B cell (primary cell): Measurements from ENCODE around the gene PRICKLE3. TPM values are rescaled to one million over a fixed set of nuclear protein-coding genes. Genes with fewer than 3 reads are reported as not detected.

Experiments
- ATAC-seq: fragments of 200-7000 bp; cut with Tn5 transposase; one replicate; pipeline ENCODE4 v1.10.0; 2021; ENCODE audit warnings: low read depth, mild to moderate bottlenecking, moderate number of reproducible peaks, moderate library complexity
- CTCF ChIA-PET: fragments of 350-600 bp; sonication (Branson Sonifier 250); formaldehyde crosslinking; loops from one replicate; lab custom pipeline; 2021; ENCODE audit warnings: antibody characterized with exemption, inconsistent platforms; lab: Charles Lee
- POLR2A ChIA-PET: fragments of 350-600 bp; sonication (Branson Sonifier 250); formaldehyde crosslinking; loops from one replicate; lab custom pipeline; 2021; ENCODE audit warnings: antibody characterized with exemption; lab: Charles Lee
- DNase-seq: peaks from one replicate; pipeline ENCODE4 v3.0.0; 2013
- H2AFZ ChIP-seq: 2 replicates; pipeline ENCODE4 v1.6.1; 2012; ENCODE audit warnings: mild to moderate bottlenecking, low read depth, low read length; ENCODE audit not compliant: insufficient read depth, poor library complexity, severe bottlenecking
- H3K27ac ChIP-seq, 2 donors: 1 replicate in 1 of 2; 2 replicates in 1 of 2; pipeline ENCODE4 v1.5.1; 2012 to 2013; ENCODE audit warnings: low read length in 2 of 2, mild to moderate bottlenecking in 2 of 2, moderate library complexity in 1 of 2
- H3K27me3 ChIP-seq, 4 experiments: fragments of 200-600 bp in 1 of 4; sonication (generic) in 1 of 4; replicated peaks in 1 of 4; 1 replicate in 2 of 4; 2 replicates in 2 of 4; pipeline versions ENCODE4 v1.6.1 to v1.7.0; 2013 to 2016; ENCODE audit warnings: low read length in 3 of 4, mild to moderate bottlenecking in 2 of 4, mixed read lengths in 1 of 4, moderate library complexity in 1 of 4; ENCODE audit not compliant: insufficient read depth in 4 of 4, control insufficient read depth in 3 of 4; ENCODE audit errors: control extremely low read depth in 1 of 4
- H3K36me3 ChIP-seq, 2 experiments: replicated peaks in 1 of 2; 1 replicate in 1 of 2; 2 replicates in 1 of 2; pipeline versions ENCODE4 v1.6.1 to v1.7.1; 2013; ENCODE audit warnings: low read length in 1 of 2; ENCODE audit not compliant: insufficient read depth in 2 of 2, control insufficient read depth in 1 of 2; ENCODE audit errors: control extremely low read depth in 1 of 2, extremely low read depth in 1 of 2
- H3K4me1 ChIP-seq, 2 donors: fragments of 200-600 bp in 1 of 2; sonication (generic) in 1 of 2; 1 replicate in 1 of 2; 2 replicates in 1 of 2; pipeline versions ENCODE4 v1.5.1 to v1.6.1; 2013 to 2017; ENCODE audit warnings: low read length in 2 of 2; ENCODE audit not compliant: control insufficient read depth in 2 of 2, insufficient read depth in 2 of 2
- H3K4me2 ChIP-seq: replicated peaks from 2 replicates; pipeline ENCODE3; 2012; ENCODE audit warnings: mild to moderate bottlenecking, low read depth, low read length; ENCODE audit not compliant: poor library complexity, severe bottlenecking
- H3K4me3 ChIP-seq, 5 experiments: fragments of 200-600 bp in 1 of 5; sonication (generic) in 1 of 5; 1 replicate in 3 of 5; 2 replicates in 2 of 5; pipeline versions ENCODE4 v1.5.1 to v1.7.0; 2011 to 2016; ENCODE audit warnings: low read length in 4 of 5, mild to moderate bottlenecking in 4 of 5, low read depth in 2 of 5, control low read depth in 1 of 5, moderate library complexity in 1 of 5; ENCODE audit not compliant: insufficient read depth in 1 of 5; ENCODE audit errors: control extremely low read depth in 1 of 5, extremely low read depth in 1 of 5
- H3K79me2 ChIP-seq: fragments of 200-600 bp; sonication (generic); one replicate; pipeline ENCODE4 v1.6.0; 2016; ENCODE audit warnings: low read length; ENCODE audit not compliant: control insufficient read depth, insufficient read depth
- H3K9ac ChIP-seq: fragments of 200-600 bp; sonication (generic); 2 replicates; pipeline ENCODE4 v1.6.1; 2017; ENCODE audit warnings: mild to moderate bottlenecking, low read length, moderate library complexity
- H3K9me3 ChIP-seq, 3 donors: one replicate each; pipeline versions ENCODE4 v1.6.1 to v1.7.1; 2013; ENCODE audit warnings: low read length in 2 of 3; ENCODE audit not compliant: control insufficient read depth in 2 of 3, insufficient read depth in 1 of 3; ENCODE audit errors: control extremely low read depth in 1 of 3
- H4K20me1 ChIP-seq: 2 replicates; pipeline ENCODE4 v1.6.0; 2012; ENCODE audit warnings: mild to moderate bottlenecking, low read length; ENCODE audit not compliant: insufficient read depth, control insufficient read depth, poor library complexity, severe bottlenecking
- H3K27ac Mint-ChIP-seq: one replicate; pipeline ENCODE4 v1.8.0; 2021; ENCODE audit warnings: mixed read lengths
- H3K27me3 Mint-ChIP-seq: one replicate; pipeline ENCODE4 v1.8.0; 2021; ENCODE audit warnings: mixed read lengths
- H3K4me1 Mint-ChIP-seq: one replicate; pipeline ENCODE4 v1.8.0; 2021; ENCODE audit warnings: mixed read lengths
- H3K4me3 Mint-ChIP-seq: one replicate; pipeline ENCODE4 v1.8.0; 2021; ENCODE audit warnings: mixed read lengths
- H3K9me3 Mint-ChIP-seq: one replicate; pipeline ENCODE4 v1.8.0; 2022; ENCODE audit warnings: mixed read lengths; ENCODE audit not compliant: insufficient read depth
- EZH2 ChIP-seq: IDR thresholded peaks from 2 replicates; pipeline ENCODE4 v1.6.1; 2012; ENCODE audit warnings: borderline replicate concordance, low read depth, mild to moderate bottlenecking, moderate library complexity, low read length; ENCODE audit not compliant: insufficient read depth, poor library complexity, severe bottlenecking
- WGBS: methylation state at CpG from one replicate; pipeline ENCODE4 v1.1.5; 2013; ENCODE audit warnings: missing lambda C conversion rate; ENCODE audit not compliant: insufficient coverage; 5-methylcytosine and 5-hydroxymethylcytosine counted together
- intact Hi-C: fragments of 100-400 bp; cut with micrococcal nuclease; formaldehyde crosslinking; loops from one replicate; pipeline ENCODE4 v1.10.0; 2022
- polyA plus RNA-seq: library from polyadenylated mRNA; depleted of rRNA; stranded (reverse); fragments of >200 nt; gene quantifications from 2 replicates; pipeline ENCODE4 v1.2.3, GENCODE V29; 2012
- total RNA-seq, 2 donors: library from RNA; stranded (reverse); fragments of 120-200 nt in 1 of 2; gene quantifications; 1 replicate in 1 of 2; 2 replicates in 1 of 2; pipeline versions ENCODE4 v1.2.3 to v1.2.4, GENCODE V29; 2013 to 2022
- TF ChIP-seq, protein P1 (sequence below): fragments of 200-600 bp; IDR thresholded peaks from one replicate; pipeline ENCODE4 v1.8.0; 2022; ENCODE audit warnings: antibody characterized with exemption, mild to moderate bottlenecking

The PRICKLE3 gene
- total and polyA plus RNA-seq, 2 donors (not counting 1 experiment from before 2014, with no cell fraction given), result 16.2 to 21.0 TPM

GRCh38 chrX:49177338-49177833 is 8.8 kb downstream of the PRICKLE3 start:
- TF ChIP-seq EZH2, result no peak
- TF ChIP-seq, protein P1, sequence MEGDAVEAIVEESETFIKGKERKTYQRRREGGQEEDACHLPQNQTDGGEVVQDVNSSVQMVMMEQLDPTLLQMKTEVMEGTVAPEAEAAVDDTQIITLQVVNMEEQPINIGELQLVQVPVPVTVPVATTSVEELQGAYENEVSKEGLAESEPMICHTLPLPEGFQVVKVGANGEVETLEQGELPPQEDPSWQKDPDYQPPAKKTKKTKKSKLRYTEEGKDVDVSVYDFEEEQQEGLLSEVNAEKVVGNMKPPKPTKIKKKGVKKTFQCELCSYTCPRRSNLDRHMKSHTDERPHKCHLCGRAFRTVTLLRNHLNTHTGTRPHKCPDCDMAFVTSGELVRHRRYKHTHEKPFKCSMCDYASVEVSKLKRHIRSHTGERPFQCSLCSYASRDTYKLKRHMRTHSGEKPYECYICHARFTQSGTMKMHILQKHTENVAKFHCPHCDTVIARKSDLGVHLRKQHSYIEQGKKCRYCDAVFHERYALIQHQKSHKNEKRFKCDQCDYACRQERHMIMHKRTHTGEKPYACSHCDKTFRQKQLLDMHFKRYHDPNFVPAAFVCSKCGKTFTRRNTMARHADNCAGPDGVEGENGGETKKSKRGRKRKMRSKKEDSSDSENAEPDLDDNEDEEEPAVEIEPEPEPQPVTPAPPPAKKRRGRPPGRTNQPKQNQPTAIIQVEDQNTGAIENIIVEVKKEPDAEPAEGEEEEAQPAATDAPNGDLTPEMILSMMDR, result no peak
- ChIA-PET POLR2A (interaction anchor here (0.9 kb wide), 1 partner anchor 10 kb away, joined by 3 read pairs; no protein-coding TSS in a partner anchor), CTCF (interaction anchor here (1.3 to 1.5 kb wide), 2 partner anchors 10 to 57 kb away, joined by 3 to 7 read pairs; no protein-coding TSS in a partner anchor)
- no peaks in the 10 kb centered on the region for H3K9me3 Mint-ChIP-seq
- H3K4me2 ChIP-seq, result no peak overlapping the region
- H3K9ac ChIP-seq, result no peak overlapping the region
- peaks cover 9% of the 10 kb centered on the region for H4K20me1 ChIP-seq
- peaks cover 0 to 29% of the 10 kb centered on the region in 2 experiments for H3K36me3 ChIP-seq
- no peaks in the 10 kb centered on the region for H3K27me3 ChIP-seq
- no peak overlapping the region for H3K4me3 Mint-ChIP-seq
- WGBS, result no CpG with 5 or more reads among the region's 4 CpGs
- H3K4me3 ChIP-seq, result no peak overlapping the region
- H3K27me3 Mint-ChIP-seq, result no peaks in the 10 kb centered on the region
- peak; percentile 57 for ATAC-seq
- no peak for DNase-seq
- peaks cover 6 to 20% of the 10 kb centered on the region in 2 donors for H3K4me1 ChIP-seq
- no peak overlapping the region for H3K27ac ChIP-seq
- H3K4me1 Mint-ChIP-seq, result peaks cover 33% of the 10 kb centered on the region
- peaks cover 9% of the 10 kb centered on the region for H3K79me2 ChIP-seq
- H3K9me3 ChIP-seq, result no peaks in the 10 kb centered on the region
- H3K27ac Mint-ChIP-seq, result peak overlapping the region; percentile 69
- H2AFZ ChIP-seq, result no peak overlapping the region
- intact Hi-C loops, result no loop called here

GRCh38 chrX:49176421-49177326 is 9.5 kb downstream of the PRICKLE3 start:
- ATAC-seq (no peak), DNase-seq (no peak)
- ChIA-PET CTCF (interaction anchor here (1.3 to 1.5 kb wide), 2 partner anchors 10 to 57 kb away, joined by 3 to 7 read pairs; no protein-coding TSS in a partner anchor), POLR2A (no interaction called here)
- Histone ChIP-seq H3K27ac (no peak overlapping the region), H3K4me2 (peak overlapping the region; percentile 21), H3K79me2 (peaks cover 9% of the 10 kb centered on the region), H3K9me3 (no peaks in the 10 kb centered on the region), H3K9ac (no peak overlapping the region), H3K4me3 (no peak overlapping the region), H2AFZ (no peak overlapping the region), H4K20me1 (peaks cover 9% of the 10 kb centered on the region), H3K4me1 (peaks cover 6 to 20% of the 10 kb centered on the region in 2 donors), H3K27me3 (no peaks in the 10 kb centered on the region), H3K36me3 (peaks cover 0 to 29% of the 10 kb centered on the region in 2 experiments)
- TF ChIP-seq, protein P1, result no peak
- TF ChIP-seq EZH2, result no peak
- peaks cover 33% of the 10 kb centered on the region for H3K4me1 Mint-ChIP-seq
- peak overlapping the region; percentile 57 for H3K27ac Mint-ChIP-seq
- no peaks in the 10 kb centered on the region for H3K9me3 Mint-ChIP-seq
- 83% methylated on average over 12 of the region's 27 CpGs for WGBS
- intact Hi-C loops, result no loop called here
- no peak overlapping the region for H3K4me3 Mint-ChIP-seq
- H3K27me3 Mint-ChIP-seq, result no peaks in the 10 kb centered on the region
